WTC11 (cell line): ENCODE results near the gene GPR39. TPM values are rescaled to one million over a fixed set of nuclear protein-coding genes. Genes with fewer than 3 reads are reported as not detected.
A peak's percentile ranks its signal among the peaks of the same experiment; 100 is the strongest.

ENCODE experiments used
- ATAC-seq: fragments of 200-7000 bp; cut with Tn5 transposase; 2 replicates; pipeline ENCODE4 v1.10.0; 2021; ENCODE audit warnings: mild to moderate bottlenecking, moderate library complexity
- CTCF ChIA-PET: fragments of 300-600 bp; sonication (Branson Sonifier 250); formaldehyde crosslinking; loops from one replicate; lab custom pipeline; 2021; ENCODE audit warnings: antibody characterized with exemption; lab: Charles Lee
- POLR2A ChIA-PET: fragments of 350-600 bp; sonication (Branson Sonifier 250); formaldehyde crosslinking; loops from one replicate; lab custom pipeline; 2021; ENCODE audit warnings: antibody characterized with exemption; lab: Charles Lee
- DNase-seq: peaks from one replicate; pipeline ENCODE4 v3.0.0; 2021; ENCODE audit warnings: low spot score
- H3K27ac Mint-ChIP-seq: 2 replicates; pipeline ENCODE4 v1.8.0; 2021; ENCODE audit warnings: mixed read lengths
- H3K27me3 Mint-ChIP-seq: 2 replicates; pipeline ENCODE4 v1.8.0; 2021; ENCODE audit warnings: low read depth, mild to moderate bottlenecking, moderate library complexity, mixed read lengths
- H3K36me3 Mint-ChIP-seq: 2 replicates; pipeline ENCODE4 v1.8.0; 2021; ENCODE audit warnings: mixed read lengths
- H3K4me1 Mint-ChIP-seq: 2 replicates; pipeline ENCODE4 v1.8.0; 2022; ENCODE audit warnings: mixed read lengths
- H3K4me3 Mint-ChIP-seq: 2 replicates; pipeline ENCODE4 v1.8.0; 2021; ENCODE audit warnings: mild to moderate bottlenecking, moderate library complexity, mixed read lengths
- H3K9me3 Mint-ChIP-seq: 2 replicates; pipeline ENCODE4 v1.8.0; 2021; ENCODE audit warnings: mixed read lengths
- ATF1 ChIP-seq: sonication (generic); formaldehyde crosslinking; IDR thresholded peaks from 2 replicates; pipeline ENCODE4 v1.8.1; 2023; ENCODE audit warnings: mild to moderate bottlenecking, moderate library complexity, missing genetic modification reagents
- E2F4 ChIP-seq: sonication (generic); formaldehyde crosslinking; IDR thresholded peaks from 2 replicates; pipeline ENCODE4 v1.8.1; 2022; ENCODE audit warnings: low read depth, mild to moderate bottlenecking, moderate library complexity, missing genetic modification reagents, borderline replicate concordance
- EMX1 ChIP-seq: fragments of 250-450 bp; sonication (Bioruptor Pico); IDR thresholded peaks from 2 replicates; pipeline ENCODE4 v1.8.0; 2021; ENCODE audit warnings: mild to moderate bottlenecking
- FOXJ3 ChIP-seq: sonication (generic); formaldehyde crosslinking; IDR thresholded peaks from 2 replicates; pipeline ENCODE4 v1.9.0; 2021; ENCODE audit warnings: missing genetic modification reagents, mild to moderate bottlenecking, borderline replicate concordance
- FOXP1 ChIP-seq: sonication (generic); formaldehyde crosslinking; IDR thresholded peaks from 2 replicates; pipeline ENCODE4 v1.8.0; 2022; ENCODE audit warnings: missing genetic modification reagents, mild to moderate bottlenecking, moderate library complexity, borderline replicate concordance
- GRHL2 ChIP-seq: fragments of 250-450 bp; sonication (Bioruptor Pico); IDR thresholded peaks from 2 replicates; pipeline ENCODE4 v1.8.0; 2022; ENCODE audit warnings: mild to moderate bottlenecking, moderate library complexity; ENCODE audit not compliant: insufficient replicate concordance, severe bottlenecking
- GTF2I ChIP-seq: fragments of 250-450 bp; sonication (Bioruptor Pico); conservative IDR thresholded peaks from 2 replicates; pipeline ENCODE4 v1.4.0; 2021; ENCODE audit warnings: mild to moderate bottlenecking
- MAX ChIP-seq: sonication (generic); formaldehyde crosslinking; IDR thresholded peaks from 2 replicates; pipeline ENCODE4 v1.8.0; 2022; ENCODE audit warnings: mild to moderate bottlenecking, missing genetic modification reagents
- NFE2L1 ChIP-seq: sonication (generic); formaldehyde crosslinking; IDR thresholded peaks from 2 replicates; pipeline ENCODE4 v1.8.1; 2023; ENCODE audit warnings: missing genetic modification reagents
- NR2C2 ChIP-seq: sonication (generic); formaldehyde crosslinking; IDR thresholded peaks from 2 replicates; pipeline ENCODE4 v1.8.0; 2022; ENCODE audit warnings: mild to moderate bottlenecking, missing genetic modification reagents
- PRRX2 ChIP-seq: fragments of 250-450 bp; sonication (Bioruptor Pico); IDR thresholded peaks from 2 replicates; pipeline ENCODE4 v1.8.0; 2021; ENCODE audit warnings: mild to moderate bottlenecking
- RELA ChIP-seq: sonication (generic); formaldehyde crosslinking; IDR thresholded peaks from 2 replicates; pipeline ENCODE4 v1.8.1; 2022; ENCODE audit warnings: missing genetic modification reagents, mild to moderate bottlenecking, borderline replicate concordance
- SMAD4 ChIP-seq: sonication (generic); formaldehyde crosslinking; IDR thresholded peaks from 2 replicates; pipeline ENCODE4 v1.8.0; 2022; ENCODE audit warnings: mild to moderate bottlenecking, missing genetic modification reagents
- TEAD4 ChIP-seq: sonication (generic); formaldehyde crosslinking; IDR thresholded peaks from 2 replicates; pipeline ENCODE4 v1.8.0; 2022; ENCODE audit warnings: mild to moderate bottlenecking, missing genetic modification reagents
- USF2 ChIP-seq: sonication (generic); formaldehyde crosslinking; IDR thresholded peaks from 2 replicates; pipeline ENCODE4 v1.8.1; 2023; ENCODE audit warnings: mild to moderate bottlenecking, missing genetic modification reagents, moderate library complexity
- ZNF263 ChIP-seq: sonication (generic); formaldehyde crosslinking; IDR thresholded peaks from 2 replicates; pipeline ENCODE4 v1.8.1; 2022; ENCODE audit warnings: low read depth, mild to moderate bottlenecking, moderate library complexity, missing genetic modification reagents
- ZNF423 ChIP-seq: fragments of 250-450 bp; sonication (Bioruptor Pico); IDR thresholded peaks from 2 replicates; pipeline ENCODE4 v2.1.2; 2022; ENCODE audit warnings: mild to moderate bottlenecking, moderate library complexity
- total RNA-seq: library from RNA; stranded (reverse); gene quantifications from 3 replicates; pipeline ENCODE4 v1.2.3, GENCODE V29; 2021
- TF ChIP-seq, protein P1 (sequence below): fragments of 200-600 bp; IDR thresholded peaks from 2 replicates; pipeline ENCODE4 v1.8.0; 2022; ENCODE audit warnings: antibody characterized with exemption
- TF ChIP-seq, protein P2 (sequence below): sonication (generic); formaldehyde crosslinking; IDR thresholded peaks from 2 replicates; pipeline ENCODE4 v1.8.0; 2022; ENCODE audit warnings: mild to moderate bottlenecking, missing genetic modification reagents

The GPR39 gene
- total RNA-seq, 1 experiment from 2014 or later = 0.74 TPM

GRCh38 chr2:132448771-132449170, 32.2 kb downstream of the GPR39 start:
- ATAC-seq (peak; percentile 84), DNase-seq (peak; percentile 39)
- Mint-ChIP-seq H3K27ac (no peak overlapping the region), H3K36me3 (peaks cover 8% of the 10 kb centered on the region), H3K9me3 (peaks cover 17% of the 10 kb centered on the region), H3K4me3 (no peak overlapping the region), H3K4me1 (peaks cover 16% of the 10 kb centered on the region), H3K27me3 (no peaks in the 10 kb centered on the region; the same call in 1 of the 2 replicates)
- POLR2A ChIA-PET = no interaction called here
- CTCF ChIA-PET = interaction anchor here (0.6 to 4.0 kb wide), 18 partner anchors 9 to 185 kb away, joined by 3 to 31 read pairs (median 4); no protein-coding TSS in a partner anchor
- TF ChIP-seq PRRX2 (CRISPR knock-in tag) = no peak
- TF ChIP-seq, protein P1, sequence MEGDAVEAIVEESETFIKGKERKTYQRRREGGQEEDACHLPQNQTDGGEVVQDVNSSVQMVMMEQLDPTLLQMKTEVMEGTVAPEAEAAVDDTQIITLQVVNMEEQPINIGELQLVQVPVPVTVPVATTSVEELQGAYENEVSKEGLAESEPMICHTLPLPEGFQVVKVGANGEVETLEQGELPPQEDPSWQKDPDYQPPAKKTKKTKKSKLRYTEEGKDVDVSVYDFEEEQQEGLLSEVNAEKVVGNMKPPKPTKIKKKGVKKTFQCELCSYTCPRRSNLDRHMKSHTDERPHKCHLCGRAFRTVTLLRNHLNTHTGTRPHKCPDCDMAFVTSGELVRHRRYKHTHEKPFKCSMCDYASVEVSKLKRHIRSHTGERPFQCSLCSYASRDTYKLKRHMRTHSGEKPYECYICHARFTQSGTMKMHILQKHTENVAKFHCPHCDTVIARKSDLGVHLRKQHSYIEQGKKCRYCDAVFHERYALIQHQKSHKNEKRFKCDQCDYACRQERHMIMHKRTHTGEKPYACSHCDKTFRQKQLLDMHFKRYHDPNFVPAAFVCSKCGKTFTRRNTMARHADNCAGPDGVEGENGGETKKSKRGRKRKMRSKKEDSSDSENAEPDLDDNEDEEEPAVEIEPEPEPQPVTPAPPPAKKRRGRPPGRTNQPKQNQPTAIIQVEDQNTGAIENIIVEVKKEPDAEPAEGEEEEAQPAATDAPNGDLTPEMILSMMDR = peak; percentile 47

- peaks cover 16% of the 10 kb centered on the region for H3K4me1 Mint-ChIP-seq
- H3K27ac Mint-ChIP-seq = no peak overlapping the region
- H3K4me3 Mint-ChIP-seq = no peak overlapping the region
- peaks cover 4% of the 10 kb centered on the region; the same call in 1 of the 2 replicates for H3K27me3 Mint-ChIP-seq
- DNase-seq (no peak), ATAC-seq (no peak)
- TF ChIP-seq, protein P2, sequence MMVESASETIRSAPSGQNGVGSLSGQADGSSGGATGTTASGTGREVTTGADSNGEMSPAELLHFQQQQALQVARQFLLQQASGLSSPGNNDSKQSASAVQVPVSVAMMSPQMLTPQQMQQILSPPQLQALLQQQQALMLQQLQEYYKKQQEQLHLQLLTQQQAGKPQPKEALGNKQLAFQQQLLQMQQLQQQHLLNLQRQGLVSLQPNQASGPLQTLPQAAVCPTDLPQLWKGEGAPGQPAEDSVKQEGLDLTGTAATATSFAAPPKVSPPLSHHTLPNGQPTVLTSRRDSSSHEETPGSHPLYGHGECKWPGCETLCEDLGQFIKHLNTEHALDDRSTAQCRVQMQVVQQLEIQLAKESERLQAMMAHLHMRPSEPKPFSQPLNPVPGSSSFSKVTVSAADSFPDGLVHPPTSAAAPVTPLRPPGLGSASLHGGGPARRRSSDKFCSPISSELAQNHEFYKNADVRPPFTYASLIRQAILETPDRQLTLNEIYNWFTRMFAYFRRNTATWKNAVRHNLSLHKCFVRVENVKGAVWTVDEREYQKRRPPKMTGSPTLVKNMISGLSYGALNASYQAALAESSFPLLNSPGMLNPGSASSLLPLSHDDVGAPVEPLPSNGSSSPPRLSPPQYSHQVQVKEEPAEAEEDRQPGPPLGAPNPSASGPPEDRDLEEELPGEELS (CRISPR knock-in tag) = no peak
- no peak for TF ChIP-seq E2F4
- TF ChIP-seq NFE2L1 (CRISPR knock-in tag) = no peak
- TF ChIP-seq TEAD4 (CRISPR knock-in tag) = no peak
- peaks cover 12% of the 10 kb centered on the region for H3K36me3 Mint-ChIP-seq
- CTCF ChIA-PET = interaction anchor here (0.6 to 4.0 kb wide), 6 partner anchors 11 to 101 kb away, joined by 3 to 31 read pairs (median 6); no protein-coding TSS in a partner anchor
- POLR2A ChIA-PET = no interaction called here
- H3K9me3 Mint-ChIP-seq = peaks cover 28% of the 10 kb centered on the region
Observed at GRCh38 chr2:132449868-132450267, 33.3 kb downstream of the GPR39 start.

- Mint-ChIP-seq H3K4me3 (no peak overlapping the region), H3K36me3 (peaks cover 15% of the 10 kb centered on the region), H3K9me3 (peaks cover 49% of the 10 kb centered on the region), H3K4me1 (no peaks in the 10 kb centered on the region), H3K27me3 (peaks cover 14% of the 10 kb centered on the region), H3K27ac (no peak overlapping the region)
- CTCF ChIA-PET = interaction anchor here (1.1 kb wide), 1 partner anchor 12 kb away, joined by 3 read pairs; no protein-coding TSS in a partner anchor
- no peak for DNase-seq
- TF ChIP-seq ZNF423 (no peak), USF2 (CRISPR knock-in tag) (no peak), ZNF263 (CRISPR knock-in tag) (no peak), EMX1 (CRISPR knock-in tag) (no peak), ATF1 (no peak)
- POLR2A ChIA-PET = no interaction called here
- ATAC-seq = no peak
Observed at GRCh38 chr2:132460781-132461180, 44.2 kb downstream of the GPR39 start.

GRCh38 chr2:132462236-132462635, 45.6 kb downstream of the GPR39 start:
- H3K36me3 Mint-ChIP-seq = peaks cover 26% of the 10 kb centered on the region
- H3K4me3 Mint-ChIP-seq = no peak overlapping the region
- ATAC-seq (no peak), DNase-seq (no peak)
- no peak overlapping the region for H3K27ac Mint-ChIP-seq
- H3K9me3 Mint-ChIP-seq = peaks cover 43% of the 10 kb centered on the region
- H3K27me3 Mint-ChIP-seq = peaks cover 10% of the 10 kb centered on the region
- TF ChIP-seq SMAD4 (CRISPR knock-in tag) (no peak), GTF2I (CRISPR knock-in tag) (no peak), FOXP1 (CRISPR knock-in tag) (no peak), GRHL2 (CRISPR knock-in tag) (no peak), RELA (no peak), FOXJ3 (no peak), MAX (no peak), NR2C2 (CRISPR knock-in tag) (no peak)
- ChIA-PET CTCF (no interaction called here), POLR2A (no interaction called here)
- H3K4me1 Mint-ChIP-seq = no peaks in the 10 kb centered on the region
